Measurements from ENCODE around the gene CDK14. TPM values are rescaled to one million over a fixed set of nuclear protein-coding genes. Genes with fewer than 3 reads are reported as not detected.

CDK14 gene
- total RNA-seq, 4 donors from 2014 or later, result 0.38 to 3.6 (median 1.3) TPM

GRCh38 chr7:90948085-90948484 is 352.0 kb downstream of the CDK14 start:
- intact Hi-C loops (cut with DNase I), result no loop called here
- no peaks in the 10 kb centered on the region for H3K36me3 ChIP-seq
- TF ChIP-seq CTCF (IDR thresholded peaks at IDR 0.05), result no peak
- no peak for TF ChIP-seq POLR2A (IDR thresholded peaks at IDR 0.05)
- no peaks in the 10 kb centered on the region for H3K9me3 ChIP-seq
- no peak overlapping the region for H3K27ac ChIP-seq
- H3K4me3 ChIP-seq, result no peak overlapping the region
- no peak for DNase-seq
- no peaks in the 10 kb centered on the region for H3K4me1 ChIP-seq
- H3K27me3 ChIP-seq, result no peaks in the 10 kb centered on the region

- Histone ChIP-seq H3K36me3 (no peaks in the 10 kb centered on the region), H3K27me3 (no peaks in the 10 kb centered on the region), H3K9me3 (no peaks in the 10 kb centered on the region), H3K4me1 (no peaks in the 10 kb centered on the region), H3K27ac (no peak overlapping the region), H3K4me3 (no peak overlapping the region)
- TF ChIP-seq POLR2A (IDR thresholded peaks at IDR 0.05), result no peak
- TF ChIP-seq CTCF (IDR thresholded peaks at IDR 0.05), result no peak
- intact Hi-C loops (cut with DNase I), result no loop called here
- whole genome bisulfite sequencing, 2 donors, result 94 to 95% methylated on average over 1 of the region's 1 CpG
- DNase-seq, result no peak
Observed at GRCh38 chr7:90951229-90951628, 355.1 kb downstream of the CDK14 start.

GRCh38 chr7:90951986-90952954 is 356.1 kb downstream of the CDK14 start:
- TF ChIP-seq POLR2A (IDR thresholded peaks at IDR 0.05) (no peak), CTCF (IDR thresholded peaks at IDR 0.05) (no peak)
- intact Hi-C loops (cut with DNase I), result no loop called here
- H3K36me3 ChIP-seq, result no peaks in the 10 kb centered on the region
- H3K4me3 ChIP-seq, result no peak overlapping the region
- 59 to 73% methylated on average over 7 of the region's 7 CpGs for WGBS, 2 donors
- no peak overlapping the region for H3K27ac ChIP-seq
- DNase-seq, result no peak
- no peaks in the 10 kb centered on the region for H3K9me3 ChIP-seq
- no peaks in the 10 kb centered on the region for H3K4me1 ChIP-seq
- H3K27me3 ChIP-seq, result no peaks in the 10 kb centered on the region

GRCh38 chr7:90955641-90956207 is 359.6 kb downstream of the CDK14 start:
- no peak for DNase-seq
- H3K9me3 ChIP-seq, result no peaks in the 10 kb centered on the region
- H3K36me3 ChIP-seq, result no peaks in the 10 kb centered on the region
- TF ChIP-seq CTCF (IDR thresholded peaks at IDR 0.05), result no peak
- H3K27ac ChIP-seq, result no peak overlapping the region
- no peaks in the 10 kb centered on the region for H3K27me3 ChIP-seq
- WGBS, 2 donors, result 70 to 84% methylated on average over 3 of the region's 3 CpGs
- intact Hi-C loops (cut with DNase I), result no loop called here
- no peak overlapping the region for H3K4me3 ChIP-seq
- no peaks in the 10 kb centered on the region for H3K4me1 ChIP-seq

- H3K4me3 ChIP-seq, result no peak overlapping the region
- H3K27ac ChIP-seq, result no peak overlapping the region
- intact Hi-C loops (cut with DNase I), result no loop called here
- TF ChIP-seq CTCF (IDR thresholded peaks at IDR 0.05) (no peak), POLR2A (IDR thresholded peaks at IDR 0.05) (no peak)
- H3K4me1 ChIP-seq, result no peaks in the 10 kb centered on the region
- H3K36me3 ChIP-seq, result no peaks in the 10 kb centered on the region
- no peak for DNase-seq
- no peaks in the 10 kb centered on the region for H3K27me3 ChIP-seq
- WGBS, 2 donors, result 73 to 74% methylated on average over 5 of the region's 5 CpGs
- H3K9me3 ChIP-seq, result no peaks in the 10 kb centered on the region
Observed at GRCh38 chr7:90957883-90958282, 361.8 kb downstream of the CDK14 start.

All from esophagus squamous epithelium (tissue), 5 donors.